ENCODE results near the gene DNAH8. TPM values are rescaled to one million over a fixed set of nuclear protein-coding genes. Genes with fewer than 3 reads are reported as not detected.

DNAH8 gene
- total and polyA plus RNA-seq, 3 donors from 2014 or later: 17.2 to 23.7 (median 19.0) TPM

GRCh38 chr6:39061588-39061987 is 346.5 kb downstream of the DNAH8 start:
- Histone ChIP-seq H3K27me3 (no peaks in the 10 kb centered on the region), H3K4me1 (no peaks in the 10 kb centered on the region), H3K4me3 (no peak overlapping the region), H3K9me3 (no peaks in the 10 kb centered on the region), H3K27ac (no peak overlapping the region), H3K36me3 (ENCODE audit: low read depth, missing control alignments) (no peaks in the 10 kb centered on the region)
- DNase-seq: no peak
- intact Hi-C loops (cut with DNase I; ENCODE audit: low total_unique reads): no loop called here
- 69 to 83% methylated on average over 3 of the region's 3 CpGs for WGBS, 2 donors
- TF ChIP-seq POLR2A (IDR thresholded peaks at IDR 0.05) (no peak), CTCF (IDR thresholded peaks at IDR 0.05) (no peak)

- no peak for TF ChIP-seq CTCF (IDR thresholded peaks at IDR 0.05)
- no peak for TF ChIP-seq POLR2A (IDR thresholded peaks at IDR 0.05)
- Histone ChIP-seq H3K9me3 (no peaks in the 10 kb centered on the region), H3K36me3 (ENCODE audit: low read depth, missing control alignments) (no peaks in the 10 kb centered on the region), H3K4me3 (no peak overlapping the region), H3K4me1 (no peaks in the 10 kb centered on the region), H3K27ac (no peak overlapping the region), H3K27me3 (no peaks in the 10 kb centered on the region)
- intact Hi-C loops (cut with DNase I; ENCODE audit: low total_unique reads): no loop called here
- no peak for DNase-seq
- 52 to 61% methylated on average over 9 to 10 of the region's 10 CpGs for WGBS, 2 donors
Measured at GRCh38 chr6:39062014-39062740, 347.1 kb downstream of the DNAH8 start.

GRCh38 chr6:39063526-39063925 is 348.4 kb downstream of the DNAH8 start:
- no peaks in the 10 kb centered on the region for H3K9me3 ChIP-seq
- H3K27ac ChIP-seq: no peak overlapping the region
- 21 to 74% methylated on average over 1 of the region's 1 CpG for WGBS, 2 donors
- no peak for DNase-seq
- no peak overlapping the region for H3K4me3 ChIP-seq
- intact Hi-C loops (cut with DNase I; ENCODE audit: low total_unique reads): no loop called here
- H3K36me3 ChIP-seq (ENCODE audit: low read depth, missing control alignments): no peaks in the 10 kb centered on the region
- no peaks in the 10 kb centered on the region for H3K4me1 ChIP-seq
- no peaks in the 10 kb centered on the region for H3K27me3 ChIP-seq
- TF ChIP-seq CTCF (IDR thresholded peaks at IDR 0.05) (no peak), POLR2A (IDR thresholded peaks at IDR 0.05) (no peak)

DNA sequence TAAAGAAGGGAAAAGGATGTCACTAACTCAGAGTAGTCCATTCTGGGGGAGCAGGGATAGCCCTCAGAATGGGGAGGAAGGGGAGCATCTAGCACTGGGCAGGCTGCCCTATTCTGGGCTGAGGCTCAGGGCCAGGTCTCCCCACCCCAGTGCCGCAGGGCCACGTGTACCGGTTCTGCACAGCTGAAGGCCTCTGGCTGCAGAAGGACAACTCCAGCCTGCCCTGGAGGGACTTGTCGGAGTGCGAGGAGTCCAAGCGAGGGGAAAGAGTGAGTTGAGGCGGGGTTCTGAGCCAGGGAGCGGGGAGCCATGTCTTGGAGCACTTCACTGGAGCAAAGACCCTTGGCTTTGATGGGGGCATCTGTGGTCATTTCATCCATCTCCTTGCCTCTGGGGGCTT is 350.4 kb downstream of the DNAH8 start:
- WGBS, 2 donors: 87 to 89% methylated on average over 8 of the region's 8 CpGs
- TF ChIP-seq CTCF (IDR thresholded peaks at IDR 0.05) (no peak), POLR2A (IDR thresholded peaks at IDR 0.05) (no peak)
- intact Hi-C loops (cut with DNase I; ENCODE audit: low total_unique reads): no loop called here

DNA sequence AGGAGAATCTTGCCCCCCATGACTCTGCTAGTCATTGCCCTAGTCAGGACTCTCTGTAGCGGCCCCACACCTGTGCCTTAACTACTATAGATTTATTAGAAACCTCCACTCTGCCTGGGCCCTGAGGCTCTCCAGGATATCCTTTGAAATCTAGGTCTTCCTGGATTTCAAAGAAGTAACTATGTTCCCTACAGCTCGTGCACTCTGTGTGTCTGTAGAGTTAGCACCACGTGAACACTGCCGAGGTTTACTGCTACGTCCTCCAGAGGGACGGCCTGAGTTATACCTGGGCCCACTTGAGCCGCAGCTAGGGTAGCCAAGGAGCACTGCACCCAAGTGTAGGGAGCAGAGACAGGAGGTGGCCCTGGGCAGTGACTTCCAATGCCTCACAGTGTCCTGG is 353.3 kb downstream of the DNAH8 start:
- H3K36me3 ChIP-seq (ENCODE audit: low read depth, missing control alignments): no peaks in the 10 kb centered on the region
- no peaks in the 10 kb centered on the region for H3K27me3 ChIP-seq
- no peak for TF ChIP-seq CTCF (IDR thresholded peaks at IDR 0.05)
- no peak for TF ChIP-seq POLR2A (IDR thresholded peaks at IDR 0.05)
- DNase-seq: no peak
- intact Hi-C loops (cut with DNase I; ENCODE audit: low total_unique reads): no loop called here
- WGBS, 2 donors: 74 to 78% methylated on average over 6 to 7 of the region's 7 CpGs
- no peak overlapping the region for H3K4me3 ChIP-seq
- H3K4me1 ChIP-seq: no peaks in the 10 kb centered on the region
- H3K27ac ChIP-seq: no peak overlapping the region
- no peaks in the 10 kb centered on the region for H3K9me3 ChIP-seq

More for the DNA sequence above, 350.4 kb downstream of the DNAH8 start:
- Histone ChIP-seq H3K27ac (no peak overlapping the region), H3K9me3 (no peaks in the 10 kb centered on the region), H3K36me3 (ENCODE audit: low read depth, missing control alignments) (no peaks in the 10 kb centered on the region), H3K4me1 (no peaks in the 10 kb centered on the region), H3K27me3 (no peaks in the 10 kb centered on the region), H3K4me3 (no peak overlapping the region)
- DNase-seq: no peak

Measured in testis (tissue), 3 donors.